HCT116 (cell line): ENCODE results near the gene ATG4B. TPM values are rescaled to one million over a fixed set of nuclear protein-coding genes. Genes with fewer than 3 reads are reported as not detected.

ENCODE experiments used
- ATAC-seq: fragments of 200-7000 bp; cut with Tn5 transposase; 2 replicates; pipeline ENCODE4 v1.9.1; 2020; ENCODE audit warnings: mild to moderate bottlenecking, moderate library complexity
- BruUV-seq: library from RNA; stranded (reverse); fragments of 400-500 nt; replicated peaks from 2 replicates; lab custom pipeline; 2021; lab: Mats Ljungman, UMichigan
- CTCF ChIA-PET: fragments of 300-600 bp; sonication (Branson Sonifier 250); formaldehyde crosslinking; loops from one replicate; lab custom pipeline; 2021; ENCODE audit warnings: antibody characterized with exemption; lab: Charles Lee
- POLR2A ChIA-PET: fragments of 300-600, 350-600 bp; sonication (Branson Sonifier 250); formaldehyde crosslinking; loops from one replicate; lab custom pipeline; 2021; ENCODE audit warnings: antibody characterized with exemption; lab: Charles Lee
- RAD21 ChIA-PET, 2 experiments: fragments of 300-600 bp; sonication (Branson Sonifier 250); formaldehyde crosslinking; loops; one replicate each; lab custom pipeline; 2023; ENCODE audit warnings: low total read pairs in 2 of 2; ENCODE audit not compliant: uncharacterized antibody in 2 of 2, unreplicated experiment in 2 of 2, low non-redundant PET in 1 of 2; lab: Charles Lee
- DNase-seq: peaks from one replicate; pipeline ENCODE4 v3.0.0-alpha.2; 2010; ENCODE audit warnings: low read depth, low spot score
- H2AFZ ChIP-seq: fragments of 200-600 bp; shearing (Covaris generic), sonication (generic); 2 replicates; pipeline ENCODE4 v1.6.1; 2017; ENCODE audit warnings: low read depth, mixed run types, mixed read lengths, antibody characterized with exemption, low read length; ENCODE audit not compliant: poor library complexity, severe bottlenecking
- H3K27ac ChIP-seq: 2 replicates; pipeline ENCODE4 v1.5.1; 2012; ENCODE audit warnings: low read depth, low read length
- H3K27me3 ChIP-seq: fragments of 200-600 bp; sonication (generic); 2 replicates; pipeline ENCODE4 v1.6.1; 2016; ENCODE audit warnings: mixed run types, low read length, mixed read lengths; ENCODE audit not compliant: insufficient read depth
- H3K36me3 ChIP-seq, 2 experiments: fragments of 200-500 bp in 1 of 2; fragments of 200-600 bp in 1 of 2; sonication (Bioruptor generic) in 1 of 2; sonication (generic) in 1 of 2; 2 replicates each; pipeline versions ENCODE4 v1.5.1 to v1.6.1; 2014 to 2016; ENCODE audit warnings: low read length in 2 of 2, inconsistent platforms in 1 of 2, mixed read lengths in 1 of 2, mixed run types in 1 of 2; ENCODE audit not compliant: insufficient read depth in 2 of 2, control insufficient read depth in 1 of 2
- H3K4me1 ChIP-seq, 2 experiments: fragments of 200-600 bp in 1 of 2; sonication (generic) in 1 of 2; 2 replicates each; pipeline versions ENCODE4 v1.5.1 to v1.6.1; 2012 to 2017; ENCODE audit warnings: low read length in 2 of 2, inconsistent platforms in 1 of 2, mild to moderate bottlenecking in 1 of 2, mixed read lengths in 1 of 2, mixed run types in 1 of 2, moderate library complexity in 1 of 2; ENCODE audit not compliant: insufficient read depth in 2 of 2, control insufficient read depth in 1 of 2
- H3K4me2 ChIP-seq: fragments of 200-600 bp; sonication (generic); 2 replicates; pipeline ENCODE4 v1.6.1; 2017; ENCODE audit warnings: mixed run types, low read length, mixed read lengths
- H3K4me3 ChIP-seq, 2 experiments: fragments of 200-600 bp in 1 of 2; sonication (generic) in 1 of 2; replicated peaks in 1 of 2; 2 replicates each; pipeline ENCODE4 v1.5.1; 2011 to 2016; ENCODE audit warnings: low read length in 2 of 2, control low read depth in 1 of 2, low read depth in 1 of 2, mild to moderate bottlenecking in 1 of 2, mixed read lengths in 1 of 2, mixed run types in 1 of 2
- H3K79me2 ChIP-seq: fragments of 200-600 bp; sonication (generic); 2 replicates; pipeline ENCODE4 v1.6.1; 2017; ENCODE audit warnings: mild to moderate bottlenecking, mixed run types, low read length, moderate library complexity, mixed read lengths; ENCODE audit not compliant: insufficient read depth
- H3K9ac ChIP-seq: fragments of 200-600 bp; sonication (generic); 2 replicates; pipeline ENCODE4 v1.6.1; 2016; ENCODE audit warnings: low read length, mixed read lengths
- H3K9me2 ChIP-seq: fragments of 200-600 bp; sonication (generic), shearing (Covaris generic); 2 replicates; pipeline ENCODE4 v1.6.1; 2017; ENCODE audit warnings: mixed run types, mild to moderate bottlenecking, moderate library complexity; ENCODE audit not compliant: insufficient read depth
- H3K9me3 ChIP-seq, 2 experiments: fragments of 200-500 bp in 1 of 2; fragments of 200-600 bp in 1 of 2; sonication (Bioruptor generic) in 1 of 2; sonication (generic) in 1 of 2; 2 replicates each; pipeline ENCODE4 v1.6.1; 2014 to 2017; ENCODE audit warnings: low read length in 2 of 2, mixed read lengths in 2 of 2, inconsistent platforms in 1 of 2, low read depth in 1 of 2, mild to moderate bottlenecking in 1 of 2, mixed run types in 1 of 2, moderate library complexity in 1 of 2; ENCODE audit not compliant: control insufficient read depth in 1 of 2, insufficient read depth in 1 of 2
- H4K20me1 ChIP-seq: fragments of 200-600 bp; sonication (generic), shearing (Covaris generic); 2 replicates; pipeline ENCODE4 v1.6.1; 2017; ENCODE audit warnings: mixed run types, mild to moderate bottlenecking, moderate library complexity; ENCODE audit not compliant: insufficient read depth
- EZH2 ChIP-seq: fragments of 200-600 bp; sonication (generic); IDR thresholded peaks from 2 replicates; pipeline ENCODE4 v1.6.1; 2017; ENCODE audit warnings: antibody characterized with exemption, mixed run types
- POLR2AphosphoS5 ChIP-seq: IDR thresholded peaks from 2 replicates; pipeline ENCODE4 v1.6.1; 2011; ENCODE audit warnings: mild to moderate bottlenecking, low read depth, low read length, moderate library complexity
- RAD21 ChIP-seq: IDR thresholded peaks from 2 replicates; pipeline ENCODE4 v1.6.1; 2012; ENCODE audit warnings: low read depth, mild to moderate bottlenecking
- TCF7L2 ChIP-seq: IDR thresholded peaks from 2 replicates; pipeline ENCODE4 v1.7.0; 2011; ENCODE audit warnings: borderline replicate concordance, inconsistent platforms; ENCODE audit not compliant: insufficient read depth, insufficient read length; ENCODE audit errors: extremely low read depth
- YY1 ChIP-seq: IDR thresholded peaks from 2 replicates; pipeline ENCODE4 v1.6.1; 2011; ENCODE audit warnings: low read length, low read depth, moderate library complexity, mild to moderate bottlenecking; ENCODE audit not compliant: insufficient replicate concordance; ENCODE audit errors: extremely low read depth
- ZBTB33 ChIP-seq: IDR thresholded peaks from 2 replicates; pipeline ENCODE4 v1.6.1; 2011; ENCODE audit warnings: mild to moderate bottlenecking, low read length, moderate library complexity; ENCODE audit not compliant: insufficient replicate concordance; ENCODE audit errors: extremely low read depth
- ZFX ChIP-seq: fragments of 450-650 bp; IDR thresholded peaks from 2 replicates; pipeline ENCODE4 v1.6.1; 2017
- ZNF274 ChIP-seq: fragments of 200-500 bp; sonication (Bioruptor generic); IDR thresholded peaks from 2 replicates; pipeline ENCODE4 v1.6.1; 2014; ENCODE audit warnings: mild to moderate bottlenecking, low read depth, low read length, inconsistent platforms
- intact Hi-C: fragments of 100-400 bp; cut with micrococcal nuclease; formaldehyde crosslinking; loops from 2 replicates; pipeline ENCODE4 v1.10.0; 2022
- total RNA-seq: library from RNA; stranded (reverse); gene quantifications from one replicate; pipeline ENCODE4 v1.2.1, GENCODE V29; 2021; ENCODE audit not compliant: unreplicated experiment

ATG4B gene
- total RNA-seq, 1 experiment from 2014 or later: 87.4 TPM

DNA sequence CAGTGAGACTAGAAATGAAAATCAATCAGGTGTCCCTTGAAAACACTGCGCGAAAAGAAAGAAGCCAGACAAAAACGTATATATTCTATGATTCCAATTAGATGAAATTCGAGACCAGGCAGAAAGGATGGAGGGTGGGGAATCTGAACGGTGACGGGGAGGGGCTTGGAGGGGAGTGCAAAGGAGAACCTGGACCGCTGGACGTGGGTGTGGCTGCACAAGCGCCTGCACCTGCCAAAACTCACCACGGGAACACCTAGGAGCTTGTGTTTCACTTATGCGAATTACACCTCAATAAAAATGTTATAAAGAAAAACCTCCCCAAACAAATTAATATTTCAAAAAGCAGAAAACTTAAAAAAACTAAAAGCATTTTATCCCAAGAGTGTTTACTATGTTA, 22.5 kb upstream of the ATG4B start:
- H3K27me3 ChIP-seq: no peaks in the 10 kb centered on the region
- ChIA-PET CTCF (no interaction called here), RAD21 (no interaction called here), POLR2A (no interaction called here)
- TF ChIP-seq ZBTB33 (no peak), TCF7L2 (no peak), ZFX (no peak), RAD21 (no peak), YY1 (no peak)
- H3K4me3 ChIP-seq: no peak overlapping the region
- H3K4me1 ChIP-seq: peaks cover 0 to 21% of the 10 kb centered on the region in 2 experiments; a peak in 1 of 4 replicates
- DNase-seq (no peak), ATAC-seq (no peak)
- BruUV-seq: no TSS peak
- 0 out of 2 replicates have a peak, but pooled peaks cover 11% of the 10 kb centered on the region for H4K20me1 ChIP-seq
- H3K9me2 ChIP-seq: no peaks in the 10 kb centered on the region
- H3K4me2 ChIP-seq: no peak overlapping the region
- H3K9ac ChIP-seq: no peak overlapping the region
- peaks cover 3 to 17% of the 10 kb centered on the region in 2 experiments; a peak in 2 of 4 replicates for H3K36me3 ChIP-seq
- H2AFZ ChIP-seq: no peak overlapping the region
- intact Hi-C loops: no loop called here
- H3K79me2 ChIP-seq: peaks cover 96% of the 10 kb centered on the region
- H3K9me3 ChIP-seq: no peaks in the 10 kb centered on the region
- no peak overlapping the region for H3K27ac ChIP-seq

DNA sequence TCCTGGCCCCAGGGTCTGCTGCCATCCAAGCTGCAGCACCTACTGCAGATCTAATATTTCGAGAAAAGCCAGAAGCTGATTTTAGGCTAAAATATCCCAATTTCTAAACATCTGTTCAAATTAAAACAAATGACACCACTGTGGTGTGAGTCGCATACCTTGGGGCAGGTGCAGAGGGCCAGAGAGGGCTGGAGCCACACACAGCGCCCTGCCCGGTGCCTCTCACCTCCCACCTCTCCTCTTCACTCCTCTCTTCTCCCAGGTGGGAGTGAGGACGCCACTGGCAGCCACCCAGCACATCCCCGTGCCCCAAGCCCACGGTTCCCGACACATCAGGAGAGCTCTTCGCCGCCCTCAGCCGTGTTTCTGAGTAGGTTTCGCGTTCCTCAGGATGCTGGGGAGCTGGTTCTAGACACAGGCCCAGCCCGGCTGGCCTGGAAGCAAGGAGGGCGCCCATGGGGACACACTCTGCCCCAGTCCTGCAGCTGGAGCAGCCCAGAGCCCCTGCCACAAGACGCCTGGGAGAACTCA, 21.9 kb upstream of the ATG4B start:
- POLR2A ChIA-PET: no interaction called here
- Histone ChIP-seq H3K36me3 (peaks cover 3 to 17% of the 10 kb centered on the region in 2 experiments; a peak in 2 of 4 replicates), H3K9ac (no peak overlapping the region), H3K4me2 (no peak overlapping the region), H3K27ac (no peak overlapping the region), H3K9me3 (no peaks in the 10 kb centered on the region), H3K4me1 (peaks cover 0 to 25% of the 10 kb centered on the region in 2 experiments; a peak in 2 of 4 replicates), H3K4me3 (no peak overlapping the region), H2AFZ (no peak overlapping the region), H3K79me2 (peaks cover 96% of the 10 kb centered on the region), H3K9me2 (no peaks in the 10 kb centered on the region), H4K20me1 (0 out of 2 replicates have a peak, but pooled peaks cover 11% of the 10 kb centered on the region), H3K27me3 (no peaks in the 10 kb centered on the region)
- DNase-seq (no peak), ATAC-seq (no peak)
- no peak for TF ChIP-seq POLR2AphosphoS5
- no peak for TF ChIP-seq ZNF274
- TF ChIP-seq EZH2: no peak
- BruUV-seq: no TSS peak
- RAD21 ChIA-PET: no interaction called here
- intact Hi-C loops: no loop called here
- CTCF ChIA-PET: no interaction called here
